HPDE6-E6E7 (cell line): ENCODE results near the gene PACSIN3.

Experiments used
- DNase-seq: peaks from one replicate; pipeline ENCODE4 v3.0.0; 2011; ENCODE audit warnings: missing footprints; ENCODE audit errors: extremely low spot score

Gene PACSIN3

GRCh38 chr11:47176328-47177228 lies 9.7 kb downstream of the PACSIN3 start, which contains the start of gene ARFGAP2:
Gene ARFGAP2, minus strand, starts transcription at chr11:47176879. Its CDS starts 26 bp downstream, at chr11:47176853.
- peak; percentile 99 for DNase-seq

- DNase-seq: no peak
Observed at GRCh38 chr11:47175746-47176327, 10.4 kb downstream of the PACSIN3 start.

- no peak for DNase-seq
Observed at GRCh38 chr11:47172740-47173336, 13.4 kb downstream of the PACSIN3 start.

- no peak for DNase-seq
Observed at GRCh38 chr11:47171856-47172255, 14.4 kb downstream of the PACSIN3 start.

DNA sequence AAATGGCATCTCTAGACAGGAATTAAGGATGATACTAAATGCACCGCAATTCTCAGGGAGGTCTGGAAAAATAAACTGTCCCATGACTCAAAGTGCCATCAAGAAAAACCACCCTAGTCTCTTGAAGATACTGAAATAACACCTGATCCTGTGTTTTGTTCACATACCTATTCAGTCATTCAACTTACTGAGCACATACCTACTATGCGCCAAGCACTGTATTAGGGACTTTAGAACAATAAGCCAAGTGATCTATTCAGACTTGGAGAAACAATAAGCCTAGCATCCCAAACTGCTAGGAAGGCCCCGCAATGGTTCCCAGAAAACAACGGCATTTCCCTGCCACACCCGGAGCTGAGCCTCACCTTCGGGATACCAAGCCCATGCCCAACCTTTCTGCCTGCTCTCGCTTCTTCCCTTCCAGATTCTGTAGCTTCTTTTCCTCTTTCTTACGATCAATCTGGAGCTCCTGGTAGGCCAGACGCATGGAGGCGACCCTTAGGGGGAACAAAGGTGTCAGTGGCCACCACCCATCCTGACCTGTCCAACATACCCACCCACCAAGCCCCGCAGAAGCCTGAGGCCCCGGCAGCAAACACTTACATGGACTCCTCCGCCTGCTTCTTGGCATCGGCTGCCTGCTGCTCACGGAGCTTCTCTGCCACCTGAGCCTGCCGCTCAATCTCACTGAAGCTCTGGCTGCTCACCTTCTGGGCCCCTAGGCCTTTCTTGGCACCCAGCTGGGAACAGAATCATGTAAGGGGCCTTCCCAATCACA lies 15.0 kb downstream of the PACSIN3 start:
- no peak for DNase-seq

GRCh38 chr11:47166368-47166767 lies 19.9 kb downstream of the PACSIN3 start:
- no peak for DNase-seq

DNA sequence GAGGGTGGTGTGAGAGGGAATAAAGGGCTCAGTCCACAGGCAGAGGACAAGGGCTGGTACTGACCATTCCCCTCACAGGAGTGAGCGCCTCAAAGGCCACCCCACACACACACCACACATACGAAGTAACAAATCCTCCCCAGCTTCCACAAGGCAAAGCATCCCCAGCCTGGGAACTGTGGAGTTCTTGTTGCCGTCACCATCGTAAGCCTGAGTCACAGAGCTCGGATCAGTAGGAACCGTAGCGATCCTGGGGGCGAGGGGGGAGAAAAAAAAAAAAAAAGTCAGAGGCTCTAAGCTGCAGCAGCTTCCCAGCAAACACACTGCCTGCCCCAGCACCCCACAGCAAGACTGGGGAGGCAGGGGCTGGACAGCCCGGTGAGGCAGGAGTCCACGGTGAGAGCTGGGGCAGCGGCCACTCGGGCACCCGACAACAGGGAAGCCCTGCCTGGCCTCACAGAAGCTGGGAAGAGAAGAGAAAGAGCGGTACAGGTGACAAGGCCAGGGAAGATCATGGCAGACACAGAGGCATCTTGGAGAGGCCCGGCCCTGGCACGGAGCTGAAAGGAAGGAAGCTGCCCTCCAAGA lies 20.9 kb downstream of the PACSIN3 start:
- DNase-seq: no peak

DNA sequence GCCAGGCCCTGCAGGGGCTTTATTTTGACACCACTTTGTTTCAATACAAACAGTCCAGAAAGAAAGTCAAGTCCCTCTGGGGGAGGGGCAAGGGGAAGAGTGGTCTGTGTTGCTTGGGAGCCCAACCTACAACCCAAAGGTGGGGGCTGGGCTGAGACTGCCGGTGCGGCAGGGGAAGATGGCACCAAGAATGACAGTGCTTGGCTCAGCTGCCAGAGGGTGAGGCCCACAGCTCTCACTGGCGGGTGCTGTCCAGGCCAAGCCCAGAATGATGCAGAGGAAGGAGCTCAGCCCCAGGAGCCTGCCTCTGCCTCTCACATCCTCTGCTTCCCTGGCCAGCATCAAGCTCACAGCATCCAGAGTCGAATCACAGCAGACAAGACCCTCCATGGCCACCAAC lies 21.9 kb downstream of the PACSIN3 start:
- no peak for DNase-seq

- no peak for DNase-seq
Observed at GRCh38 chr11:47163898-47164297, 22.3 kb downstream of the PACSIN3 start.

DNA sequence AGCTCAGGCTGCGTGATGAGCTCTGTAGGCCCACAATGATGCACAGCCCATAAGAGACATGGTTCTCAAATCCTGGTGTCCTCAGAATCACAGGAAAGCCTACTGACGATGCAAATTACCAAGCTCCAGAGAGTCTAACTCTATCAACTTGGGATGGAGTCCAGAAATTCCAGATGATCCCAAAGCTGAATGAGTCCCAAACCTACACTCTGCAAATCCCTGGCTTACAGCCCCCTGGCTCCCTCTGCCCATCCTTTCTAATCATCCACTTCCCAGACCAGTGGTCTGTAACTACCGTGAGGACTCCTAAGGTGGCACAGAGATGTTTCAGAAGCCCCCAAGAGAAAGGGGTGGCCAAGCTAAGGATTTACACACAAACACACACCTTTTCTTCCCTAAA lies 23.0 kb downstream of the PACSIN3 start:
- no peak for DNase-seq

- no peak for DNase-seq
Observed at GRCh38 chr11:47162426-47162825, 23.8 kb downstream of the PACSIN3 start.

GRCh38 chr11:47161890-47162289 lies 24.3 kb downstream of the PACSIN3 start:
- no peak for DNase-seq

GRCh38 chr11:47161134-47161854 lies 24.9 kb downstream of the PACSIN3 start:
- peak; percentile 72 for DNase-seq

DNA sequence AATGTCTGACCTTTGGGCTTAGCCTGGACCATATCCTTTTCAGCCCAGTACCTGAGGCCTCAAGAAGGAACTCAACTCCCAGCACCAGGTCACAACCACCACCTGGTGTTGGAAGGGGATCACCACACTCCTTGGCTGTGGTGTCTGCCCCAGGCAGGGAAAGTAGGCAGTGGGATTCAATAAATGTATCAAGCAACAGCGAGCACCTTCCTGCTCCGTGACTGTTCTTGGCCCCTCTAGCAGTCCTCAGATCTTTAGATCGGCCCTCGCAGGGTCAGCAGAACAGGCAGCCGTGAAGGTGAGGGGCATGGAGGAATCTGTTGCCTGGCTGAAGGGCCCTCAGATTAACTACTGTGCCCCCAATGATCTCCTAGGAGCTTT lies 25.5 kb downstream of the PACSIN3 start:
- no peak for DNase-seq

GRCh38 chr11:47158242-47158641 lies 28.0 kb downstream of the PACSIN3 start:
- no peak for DNase-seq

- DNase-seq: no peak
Observed at GRCh38 chr11:47157805-47158204, 28.4 kb downstream of the PACSIN3 start.

GRCh38 chr11:47156951-47157350 lies 29.3 kb downstream of the PACSIN3 start:
- DNase-seq: no peak

GRCh38 chr11:47156333-47156732 lies 29.9 kb downstream of the PACSIN3 start:
- DNase-seq: no peak

DNA sequence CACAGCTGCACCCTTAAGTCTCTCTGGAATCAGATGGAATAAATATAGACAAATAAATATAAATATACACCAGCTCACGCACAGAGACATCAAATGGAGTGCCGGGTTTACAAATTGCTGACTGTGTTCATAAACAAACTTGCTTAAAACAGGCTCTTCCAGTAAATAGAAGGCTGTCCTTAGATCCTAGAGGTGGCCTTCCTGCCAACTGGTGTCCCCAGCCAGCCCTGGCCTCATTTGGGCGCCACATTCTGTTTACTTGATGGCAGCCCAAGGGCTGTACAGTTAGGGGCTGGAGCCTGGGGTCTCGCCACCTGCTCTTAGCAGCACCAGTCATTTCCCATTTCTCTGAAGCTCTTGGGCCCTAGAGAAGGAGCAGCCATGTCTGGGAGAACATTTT lies 30.4 kb downstream of the PACSIN3 start:
- DNase-seq: no peak

DNA sequence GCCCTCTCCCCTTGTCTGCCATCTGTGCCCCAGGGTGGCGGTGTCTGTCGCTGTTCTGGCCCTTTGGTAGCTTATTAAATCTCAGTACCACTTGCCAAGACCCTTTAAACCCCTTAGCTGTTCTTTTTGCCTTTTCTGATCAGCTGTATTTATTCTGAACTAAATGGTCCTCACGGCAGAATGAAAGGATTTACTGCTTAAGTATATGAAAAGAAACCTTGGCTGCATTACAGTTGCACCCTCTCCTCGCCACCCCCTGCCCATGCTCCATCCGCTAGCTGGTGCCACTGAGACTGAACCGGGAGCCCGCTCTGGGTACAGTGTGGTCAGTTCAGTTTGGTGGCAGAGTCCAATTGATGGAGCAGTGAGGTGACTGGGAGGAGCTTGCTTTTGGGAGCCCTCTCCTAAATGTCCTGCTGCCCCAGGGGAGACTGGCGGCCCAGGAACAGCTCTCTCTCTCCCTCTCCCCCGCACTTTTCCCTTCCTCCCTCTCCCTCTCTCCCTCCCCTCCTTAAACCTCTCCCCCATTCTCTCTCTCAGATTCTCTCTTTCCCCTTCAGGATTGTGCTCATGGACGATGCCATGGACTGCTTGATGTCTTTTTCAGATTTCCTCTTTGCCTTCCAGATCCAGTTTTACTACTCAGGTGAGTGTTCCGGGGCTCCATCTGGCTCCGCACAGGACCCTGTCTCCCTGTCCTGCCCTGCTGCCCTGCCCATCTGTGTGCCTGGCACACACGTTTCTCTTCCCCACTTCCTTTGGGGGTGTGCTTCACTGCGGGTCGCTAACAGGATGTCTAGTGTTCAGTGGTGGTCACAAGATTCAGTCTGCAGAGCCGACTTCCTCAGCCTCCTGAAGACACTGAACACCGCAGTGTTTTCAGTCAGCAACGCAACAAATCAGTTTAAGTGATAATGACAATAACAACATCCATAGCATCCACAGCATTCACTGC lies 31.3 kb downstream of the PACSIN3 start:
- DNase-seq: no peak
